Stimulated activated CD8-positive, alpha-beta memory T cell treated with anti-CD3 and anti-CD28 coated beads, Interleukin-12 subunit alpha, Interleukin-12 subunit beta, amount 100 ng/mL, for 24 hours (primary cell): ENCODE results near the gene FRMD4A.
"Not testable (repeated sequence)": the region's sequence is repeated elsewhere in the genome, so short reads cannot be mapped to it uniquely, and the experiment has no call there.

Experiments used
- DNase-seq: peaks from one replicate; pipeline ENCODE4 v3.0.0-alpha.2; 2020; ENCODE audit errors: extremely low read depth

The FRMD4A gene

DNA sequence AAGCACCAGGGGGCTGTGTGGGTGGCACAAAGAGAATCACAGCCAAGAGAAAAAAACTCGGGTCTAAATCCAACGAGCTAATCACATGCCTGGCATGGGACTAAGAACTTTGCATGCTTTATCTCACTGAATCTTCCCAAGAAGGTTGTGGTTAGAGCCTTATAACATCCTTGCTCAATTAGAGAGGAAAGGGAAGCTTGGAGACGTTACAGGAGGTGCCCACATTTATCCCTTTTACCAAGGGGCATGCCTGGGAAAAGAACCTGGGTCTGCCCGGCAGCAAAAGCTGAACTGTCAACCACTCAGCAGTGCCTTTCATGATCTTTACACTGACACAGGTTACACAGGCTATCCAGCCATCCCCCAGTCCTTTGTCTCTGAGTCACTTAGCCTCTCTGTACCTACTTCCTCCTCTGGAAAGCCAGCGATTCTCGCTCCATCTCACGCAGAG lies 553.8 kb downstream of the FRMD4A start:
- DNase-seq = no peak

DNA sequence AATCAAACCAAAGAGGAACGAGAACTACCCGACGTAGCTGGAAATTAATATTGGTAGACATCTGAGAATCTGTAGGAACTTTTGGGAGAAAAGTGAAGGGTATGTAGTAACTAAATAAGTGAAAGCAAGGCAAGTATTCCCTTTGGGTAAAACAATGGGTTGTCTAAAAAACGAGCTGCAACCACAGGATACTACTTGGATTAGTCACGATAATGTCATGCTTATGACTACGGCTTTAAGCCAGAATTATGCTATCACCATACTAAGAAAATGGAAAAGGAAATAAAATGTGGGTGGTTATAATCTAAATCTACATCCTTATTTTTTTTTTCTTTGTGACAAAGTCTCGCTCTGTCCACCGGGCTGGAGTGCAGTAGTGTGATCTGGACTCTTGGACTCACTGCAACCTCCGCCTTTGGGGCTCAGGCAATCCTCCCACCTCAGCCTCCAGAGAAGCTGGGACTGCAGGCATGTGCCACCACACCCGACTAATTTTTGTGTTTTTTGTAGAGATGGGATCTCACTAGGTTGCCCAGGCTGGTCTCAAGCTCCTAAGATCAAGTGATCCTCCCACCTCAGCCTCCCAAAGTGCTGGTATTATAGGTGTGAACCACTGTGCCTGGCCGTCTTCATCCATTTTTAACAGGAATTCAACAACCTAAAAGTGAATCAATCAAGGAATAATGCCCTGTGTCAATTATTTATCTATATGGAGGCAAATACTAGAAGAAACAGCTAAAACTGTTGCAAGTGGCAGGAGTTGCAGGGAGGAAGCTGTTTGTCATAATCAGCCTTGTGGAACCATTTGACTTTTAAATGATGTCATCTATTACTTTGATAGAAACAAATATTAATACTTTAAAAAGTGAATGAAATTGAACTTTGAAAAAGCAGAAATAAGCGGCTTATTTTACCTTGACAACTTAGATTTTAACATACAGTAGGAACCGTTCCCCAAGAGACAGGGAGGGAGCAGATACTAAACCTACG lies 554.6 kb downstream of the FRMD4A start:
- DNase-seq = no peak

DNA sequence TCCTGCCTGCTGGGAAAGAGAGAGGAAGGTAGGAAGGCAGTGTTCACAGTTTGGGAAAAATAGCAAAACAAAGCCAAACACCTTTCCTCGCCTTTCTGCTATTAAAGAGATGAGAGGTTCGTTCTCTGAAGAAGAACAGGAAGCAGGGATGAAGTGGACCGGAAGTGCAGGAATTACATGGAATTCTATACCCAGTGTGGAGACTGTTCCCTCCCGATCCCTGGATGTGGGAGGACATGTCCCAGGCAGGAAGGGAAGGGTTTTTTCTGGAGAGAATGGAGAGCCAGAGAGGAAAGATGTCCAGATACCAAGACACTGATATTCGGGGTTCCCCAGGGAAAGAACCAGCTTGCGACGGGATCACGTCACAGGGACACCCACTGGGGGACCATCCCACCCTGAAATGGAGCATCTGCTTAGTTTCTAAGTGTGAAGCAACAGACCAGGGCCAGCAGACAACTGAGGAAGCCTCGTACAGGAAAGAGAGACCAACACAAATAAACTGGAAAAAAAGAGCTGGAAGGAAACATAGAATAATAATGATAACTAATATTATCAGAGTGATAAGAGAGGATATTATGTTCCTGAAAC lies 556.3 kb downstream of the FRMD4A start:
- DNase-seq = no peak

DNA sequence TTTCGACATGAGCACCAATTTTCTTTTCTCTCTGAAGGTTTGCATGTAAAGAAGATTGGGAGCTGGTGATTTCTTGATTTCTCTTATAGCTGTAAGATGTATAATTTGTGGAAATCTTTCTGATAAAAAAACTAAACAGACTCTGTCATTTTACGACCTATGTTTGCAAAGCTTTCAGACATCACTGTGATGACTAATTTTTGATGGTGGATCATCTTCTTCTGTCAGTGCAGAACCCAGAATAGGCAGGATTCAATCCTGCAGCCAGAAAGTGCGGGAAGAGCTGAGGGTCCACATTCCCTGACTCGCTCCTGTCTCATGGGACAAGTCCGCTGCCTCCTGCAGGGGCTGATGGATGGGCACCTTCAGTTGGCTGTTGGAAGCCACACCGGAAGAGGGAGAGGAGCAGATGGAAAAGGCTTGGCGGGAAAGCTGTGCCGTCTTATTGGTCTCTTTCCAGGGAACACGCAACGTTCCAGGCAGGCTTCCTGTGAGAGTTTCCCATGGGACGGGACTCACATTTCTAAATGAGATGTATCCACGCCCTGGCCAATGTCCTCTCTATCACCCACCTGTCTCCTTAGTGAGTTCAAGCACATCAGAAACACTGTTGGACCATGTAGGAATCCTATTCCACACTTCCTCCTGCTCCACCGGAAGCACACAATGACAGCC lies 557.1 kb downstream of the FRMD4A start:
- no peak for DNase-seq

DNA sequence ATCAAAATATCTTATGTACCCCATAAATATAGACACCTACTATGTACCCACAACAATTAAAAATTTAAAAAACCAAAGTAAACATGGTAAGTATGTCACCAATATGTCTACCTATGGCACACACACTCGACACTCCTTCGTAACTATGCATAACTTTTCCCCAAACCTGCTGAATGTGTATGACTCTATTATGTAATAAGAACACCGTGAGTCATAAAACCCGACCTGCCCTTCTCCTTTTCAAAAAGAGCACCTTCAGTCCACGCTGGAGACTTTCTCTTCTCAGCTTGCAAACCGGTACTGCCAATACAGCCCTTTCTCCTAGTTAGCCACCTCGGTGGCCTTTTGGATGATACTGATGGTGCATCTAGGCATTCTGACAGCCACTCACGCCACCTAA lies 557.7 kb downstream of the FRMD4A start:
- no peak for DNase-seq

DNA sequence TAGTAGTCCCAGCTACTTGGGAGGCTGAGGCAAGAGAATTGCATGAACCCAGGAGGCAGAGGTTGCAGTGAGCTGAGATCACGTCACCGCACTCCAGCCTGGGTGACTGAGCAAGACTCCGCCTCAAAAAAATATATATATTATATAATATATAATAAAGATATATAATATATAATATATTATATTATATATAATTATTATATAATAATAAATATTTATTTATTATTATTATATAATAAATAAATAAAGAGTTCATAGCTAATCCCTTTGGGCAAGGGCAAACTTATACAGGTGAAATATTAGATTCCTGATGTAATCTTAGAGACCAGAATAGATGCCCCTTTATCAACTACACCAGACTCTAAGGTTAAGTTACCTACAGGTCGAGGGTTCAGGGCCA lies 558.7 kb downstream of the FRMD4A start:
- DNase-seq = no peak

DNA sequence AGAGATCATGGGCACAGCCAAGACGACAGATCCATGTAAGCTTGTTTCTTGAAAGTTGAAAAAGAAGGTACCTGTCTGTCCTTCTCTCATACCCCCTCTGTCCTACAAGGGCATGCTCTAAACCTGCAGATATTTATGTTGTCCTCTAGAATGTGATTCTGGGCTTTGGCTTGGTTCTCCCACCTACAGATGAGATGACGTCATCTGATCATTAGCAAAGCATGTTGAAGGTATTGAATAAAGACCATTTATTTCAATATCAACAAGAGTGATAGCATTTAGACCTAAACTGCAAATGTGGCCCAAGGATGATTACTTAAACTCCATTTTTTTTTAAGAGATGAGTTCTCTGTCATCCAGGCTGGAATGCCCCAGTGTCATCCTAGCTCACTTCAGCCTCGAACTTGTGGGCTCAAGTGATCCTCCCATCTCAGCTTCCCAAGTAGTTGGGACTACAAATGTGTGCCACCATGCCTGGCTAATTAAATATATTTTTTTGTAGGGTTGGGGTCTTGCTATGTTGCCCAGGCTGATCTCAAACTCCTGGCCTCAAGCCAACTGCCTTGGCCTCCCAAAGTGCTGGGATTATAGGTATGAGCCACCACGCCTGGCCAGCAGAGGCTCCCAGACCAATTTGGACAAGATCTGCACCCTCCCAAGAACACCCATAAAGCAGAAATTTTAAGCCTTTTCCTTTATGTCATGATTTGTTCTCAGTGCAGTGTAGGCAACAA lies 559.8 kb downstream of the FRMD4A start:
- no peak for DNase-seq

DNA sequence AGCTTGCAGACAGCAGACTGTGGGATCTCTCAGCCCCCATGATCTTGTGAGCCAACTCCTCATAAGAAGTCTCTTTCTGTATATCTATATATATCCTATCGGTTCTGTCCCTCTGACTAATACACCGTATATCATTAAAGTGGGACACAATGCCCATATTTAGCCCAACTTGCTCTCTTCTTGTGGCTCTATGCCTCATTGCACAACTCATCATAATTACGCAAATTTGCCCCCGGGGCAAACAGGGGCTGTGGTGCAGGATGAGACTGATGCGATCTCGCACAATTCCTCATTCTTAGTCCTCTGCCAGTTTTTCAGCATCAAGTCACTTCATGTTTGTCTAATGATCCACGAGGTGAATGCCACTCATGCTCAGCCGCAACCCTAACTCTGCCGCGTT lies 560.8 kb downstream of the FRMD4A start:
- DNase-seq = no peak

DNA sequence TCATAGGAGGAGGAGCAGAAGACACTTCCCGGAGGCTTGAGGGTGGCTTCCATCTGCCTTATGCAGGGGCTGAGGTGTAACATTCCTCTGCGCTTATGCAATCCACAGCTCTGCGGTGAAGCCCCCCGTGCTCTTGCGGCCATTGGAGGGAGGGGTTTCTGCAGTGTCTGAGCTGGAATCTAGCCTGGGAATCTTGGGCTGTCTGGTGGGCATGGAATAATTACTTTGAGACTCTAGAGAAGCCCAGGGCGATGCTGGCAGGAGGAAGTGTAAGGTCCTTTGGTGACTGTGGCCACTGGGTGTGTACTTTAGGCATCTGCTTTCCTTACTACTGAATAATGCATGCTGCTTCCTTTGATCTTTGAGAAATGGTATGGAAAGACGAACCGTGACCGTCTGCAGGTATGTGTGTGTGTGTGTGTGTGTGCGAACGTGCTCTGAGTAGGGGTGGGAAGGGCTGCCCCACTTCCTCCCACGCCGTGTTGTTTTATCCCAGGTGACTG lies 563.0 kb downstream of the FRMD4A start:
- no peak for DNase-seq

DNA sequence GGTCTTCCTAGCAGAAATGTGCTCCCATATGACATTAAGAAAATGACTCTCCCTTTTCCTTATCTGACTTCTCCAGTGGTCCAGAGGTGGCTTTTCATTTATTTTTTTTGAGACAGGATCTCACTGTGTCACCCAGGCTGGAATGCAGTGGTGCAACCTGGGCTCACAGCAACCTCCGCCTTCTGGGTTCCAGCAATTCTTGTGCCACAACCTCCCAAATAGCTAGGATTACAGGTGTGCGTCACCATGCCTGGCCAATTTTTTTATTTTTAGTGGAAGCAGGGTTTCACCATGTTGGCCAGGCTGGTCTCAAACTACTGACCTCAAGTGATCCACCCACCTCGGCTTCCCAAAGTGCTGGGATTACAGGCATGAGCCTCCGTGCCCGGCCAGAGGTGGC lies 563.6 kb downstream of the FRMD4A start:
- DNase-seq = not testable (repeated sequence)

DNA sequence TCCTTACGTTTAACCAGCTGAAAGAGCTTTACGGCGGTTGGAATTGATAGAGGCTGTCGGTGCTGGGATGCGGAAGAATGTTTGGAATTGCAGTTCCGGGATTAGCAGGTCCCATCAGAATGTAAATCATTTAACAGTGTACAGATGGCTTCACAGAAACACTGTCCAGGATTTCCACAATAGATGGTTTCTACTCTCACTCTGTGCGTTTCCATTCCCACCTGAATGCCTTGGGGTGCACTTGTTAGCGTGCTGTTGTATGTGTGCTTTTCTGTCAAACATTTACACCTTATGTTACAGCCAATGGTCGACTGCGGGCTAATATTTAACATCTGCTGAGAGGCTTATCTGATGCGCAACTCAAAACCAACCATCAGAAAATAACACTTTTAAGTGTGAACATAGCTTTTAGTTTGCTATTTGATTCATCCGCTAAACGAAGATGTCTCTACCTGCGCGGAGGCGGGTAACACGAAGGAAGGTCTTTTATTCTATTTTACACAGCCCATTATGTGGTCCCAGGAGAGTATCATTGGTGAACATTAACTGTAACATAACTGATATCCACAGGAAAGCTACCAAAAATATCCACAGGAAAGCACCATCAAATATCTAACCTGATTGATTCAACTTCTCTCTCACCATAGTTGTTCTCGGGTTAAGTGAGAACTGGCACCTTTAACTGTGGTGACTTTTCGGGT lies 564.9 kb downstream of the FRMD4A start:
- no peak for DNase-seq

DNA sequence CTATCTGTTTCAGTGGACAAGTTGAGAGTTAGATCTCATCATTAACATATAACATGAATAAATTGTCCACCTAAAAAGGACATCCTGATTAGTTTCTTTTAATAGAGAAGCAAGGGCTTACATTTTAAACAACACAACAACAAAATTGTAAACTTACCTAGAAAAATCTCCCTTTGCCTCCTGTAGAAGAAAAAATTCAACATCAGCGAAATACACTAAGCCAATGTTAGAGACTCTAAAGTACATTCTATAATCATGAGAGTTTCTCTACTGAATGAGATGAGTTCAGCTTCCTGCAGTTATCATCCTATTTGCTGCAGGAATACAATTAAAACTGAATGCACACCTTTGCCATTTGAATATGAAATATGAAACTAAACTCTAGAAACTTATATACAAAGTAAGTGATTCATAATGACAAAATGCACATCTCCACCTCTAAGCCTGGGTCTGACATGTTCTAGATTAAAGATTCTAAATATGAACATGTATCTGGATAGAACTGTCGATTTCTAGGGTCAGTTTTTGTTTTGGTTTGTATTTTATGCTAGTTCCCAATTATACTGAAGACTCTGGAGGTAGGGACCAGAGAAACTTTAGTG lies 569.1 kb downstream of the FRMD4A start:
- no peak for DNase-seq

DNA sequence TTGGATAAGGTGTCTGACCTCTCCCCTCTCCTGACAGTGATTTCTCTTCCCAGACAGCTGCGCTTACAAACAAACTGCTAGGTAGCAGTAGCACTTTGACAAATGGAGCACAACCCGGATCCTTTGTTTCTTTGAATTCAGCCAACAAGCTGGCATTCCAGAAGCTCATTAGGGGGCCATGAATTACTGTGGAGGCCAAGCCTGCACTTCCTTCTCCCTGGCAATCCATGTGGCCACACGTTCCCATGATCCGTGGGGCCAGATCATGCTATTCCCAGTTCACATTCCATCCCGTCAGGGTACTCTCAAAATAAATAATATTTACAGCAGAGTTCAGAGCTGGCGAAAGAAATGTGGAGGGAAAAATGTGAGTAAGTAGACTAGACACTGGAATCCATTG lies 571.6 kb downstream of the FRMD4A start:
- no peak for DNase-seq

DNA sequence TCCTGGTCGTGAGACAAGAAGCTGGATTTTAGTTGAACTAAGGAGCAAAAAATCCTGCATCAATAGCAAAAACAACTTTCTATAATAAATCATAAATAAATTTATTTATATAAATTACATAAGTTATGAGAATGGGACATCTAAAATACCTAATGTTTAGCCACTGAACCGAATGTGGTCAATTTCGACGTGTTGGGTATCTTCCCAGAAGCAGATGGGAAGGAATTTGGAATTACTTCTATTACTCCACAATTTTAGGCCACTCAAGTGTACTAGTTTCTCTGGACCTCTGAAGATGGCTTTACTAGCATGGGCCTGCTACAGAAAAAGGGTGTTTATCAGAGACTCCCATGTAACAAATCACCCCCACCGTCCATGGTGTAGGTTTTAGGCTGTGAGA lies 572.0 kb downstream of the FRMD4A start:
- DNase-seq = no peak

DNA sequence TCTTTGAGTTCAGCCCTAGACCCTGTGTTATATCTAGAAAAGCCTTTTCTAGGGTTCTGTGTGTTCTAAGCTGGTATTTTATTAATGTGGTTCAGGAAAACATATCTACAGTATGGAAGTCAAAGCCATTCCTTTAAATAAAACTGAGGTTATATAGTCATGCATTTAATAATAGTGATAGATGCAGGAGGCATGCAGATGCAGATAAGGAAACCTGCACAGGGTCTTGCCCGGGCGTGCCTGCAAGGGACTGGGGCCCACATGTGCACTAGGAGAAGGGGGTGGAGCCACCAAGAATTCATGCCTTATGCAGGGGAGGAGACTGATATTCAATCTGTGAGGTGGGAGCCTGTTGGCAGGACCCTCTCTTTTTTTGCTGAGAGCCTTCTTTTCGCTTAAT lies 572.4 kb downstream of the FRMD4A start:
- DNase-seq = no peak

DNA sequence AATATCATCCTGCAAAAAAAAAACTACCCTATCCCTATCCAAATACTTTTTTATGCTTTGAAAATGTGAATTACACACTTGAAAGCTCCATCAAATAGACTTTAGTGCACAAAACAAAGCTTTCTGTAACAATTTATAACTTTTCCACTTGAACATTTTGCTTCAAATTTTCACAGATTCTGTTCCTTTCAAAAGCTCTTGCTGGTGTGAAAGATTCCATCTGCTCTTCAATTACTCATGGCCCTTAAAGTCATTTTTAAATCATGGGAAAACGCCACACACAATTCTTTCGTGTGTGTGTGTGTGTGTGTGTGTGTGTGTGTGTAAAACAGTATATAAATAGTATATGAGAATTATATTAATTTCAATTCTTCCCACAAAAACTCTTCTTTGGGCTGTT lies 576.4 kb downstream of the FRMD4A start:
- DNase-seq = no peak

DNA sequence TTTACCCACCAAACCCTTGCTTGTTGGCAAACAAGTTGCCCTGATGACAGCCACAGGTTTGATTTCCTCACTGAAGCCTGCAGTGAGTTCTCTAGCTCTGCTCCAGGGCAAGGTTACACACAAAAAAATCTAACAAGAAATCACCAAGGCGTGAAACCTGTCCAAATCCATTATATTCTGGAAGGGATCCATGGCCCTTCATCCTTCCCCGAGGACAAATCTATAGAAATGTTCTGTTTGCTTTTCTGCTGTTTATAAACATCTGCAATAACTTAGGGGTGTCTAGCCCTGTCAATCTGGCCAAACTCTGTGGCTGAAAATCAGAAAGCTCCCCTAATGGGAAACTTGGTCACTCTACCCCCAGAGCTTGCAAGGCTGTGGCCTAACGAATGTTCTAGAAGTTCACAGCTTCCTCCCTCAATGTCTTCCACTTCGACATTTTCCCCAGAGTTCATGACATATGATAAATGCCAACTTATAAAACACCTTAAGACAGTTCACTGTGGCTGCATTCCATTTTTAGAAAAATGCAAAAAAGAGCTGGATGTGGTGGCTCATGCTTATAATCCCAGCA lies 579.4 kb downstream of the FRMD4A start:
- DNase-seq = no peak

DNA sequence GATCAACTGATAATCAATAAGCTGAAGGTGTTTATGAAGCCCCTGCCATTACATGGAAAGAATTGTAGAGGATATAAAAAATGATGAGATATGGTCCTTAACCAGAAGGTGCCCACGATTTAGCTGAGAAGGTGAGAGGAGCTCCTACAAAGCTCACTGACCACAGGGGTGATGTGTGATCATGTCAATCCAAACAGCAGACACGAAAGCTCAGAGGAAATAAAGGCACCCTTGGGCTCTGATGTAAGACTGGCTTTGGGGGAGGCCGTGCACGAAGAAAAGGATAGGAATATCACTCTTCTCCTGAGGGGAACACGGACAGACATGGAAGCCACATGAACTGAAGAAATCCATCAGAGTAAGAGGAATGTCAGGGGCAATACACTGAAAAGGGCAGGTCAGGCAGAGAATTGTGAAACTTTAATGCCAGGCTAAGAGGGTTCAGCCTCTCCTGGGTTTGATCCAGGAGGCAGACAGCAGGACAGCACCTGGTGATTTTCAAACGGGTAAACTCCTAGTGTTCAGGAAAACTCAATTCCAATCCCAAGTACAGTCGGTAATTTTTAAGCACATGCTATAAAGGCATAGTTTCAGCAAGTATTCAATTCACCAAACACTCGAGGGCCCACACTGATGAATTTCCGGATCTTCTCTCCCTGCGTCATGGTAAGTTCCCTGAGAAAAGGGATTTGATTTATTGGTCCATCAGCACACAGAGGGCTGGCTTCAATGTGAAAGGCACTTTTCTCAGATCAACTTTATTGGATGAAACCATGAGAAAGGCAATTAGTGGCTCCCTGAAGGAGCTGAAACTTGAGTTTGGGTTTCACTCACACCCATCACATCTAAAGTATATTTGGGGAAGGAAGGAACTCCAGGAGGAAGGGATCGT lies 580.2 kb downstream of the FRMD4A start:
- no peak for DNase-seq

DNA sequence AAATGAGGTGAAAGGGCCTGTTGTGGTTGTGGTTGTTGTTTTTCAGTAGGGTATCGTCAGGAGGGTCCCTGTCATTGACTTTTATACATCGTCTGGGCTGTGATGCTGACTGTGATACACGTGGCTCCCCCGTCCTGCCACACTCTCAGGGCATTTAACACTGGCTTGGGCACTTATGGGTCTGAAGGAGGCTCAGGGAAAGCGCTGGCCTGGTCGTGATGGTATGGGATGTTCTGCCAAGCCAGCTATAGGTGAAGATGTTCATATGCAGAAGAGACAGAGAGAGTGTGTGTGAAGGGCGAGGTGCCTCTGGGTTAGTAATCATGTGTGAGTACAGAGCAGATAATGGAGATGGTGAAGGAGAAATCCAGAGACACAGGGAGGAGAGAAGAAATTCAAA lies 585.5 kb downstream of the FRMD4A start:
- no peak for DNase-seq
